GM12878 (cell line): Measurements from ENCODE around the gene GNPTAB. TPM values are rescaled to one million over a fixed set of nuclear protein-coding genes. Genes with fewer than 3 reads are reported as not detected.

ENCODE experiments used
- ATAC-seq: fragments of 200-7000 bp; cut with Tn5 transposase; 3 replicates; pipeline ENCODE4 v1.9.1; 2020; ENCODE audit warnings: mild to moderate bottlenecking, moderate library complexity
- BruUV-seq: library from RNA; stranded (reverse); fragments of 400-500 nt; replicated peaks from 2 replicates; lab custom pipeline; 2021; lab: Mats Ljungman, UMichigan
- CTCF ChIA-PET: fragments of 300-600 bp; sonication (Branson Sonifier 250); formaldehyde crosslinking; extraction: SDS; loops from one replicate; lab custom pipeline; 2021; ENCODE audit warnings: inconsistent platforms; lab: Yijun Ruan, JAX
- POLR2A ChIA-PET: fragments of 350-600 bp; formaldehyde crosslinking; extraction: SDS; loops from one replicate; lab custom pipeline; 2021; ENCODE audit warnings: inconsistent platforms; lab: Charles Lee
- RAD21 ChIA-PET: fragments of 300-600 bp; sonication (Branson Sonifier 250); formaldehyde crosslinking; loops from one replicate; lab custom pipeline; 2023; ENCODE audit warnings: antibody characterized with exemption; ENCODE audit not compliant: unreplicated experiment; lab: Charles Lee
- SMC1A ChIA-PET: fragments of 300-600 bp; sonication (Branson Sonifier 250); formaldehyde crosslinking; loops from one replicate; lab custom pipeline; 2023; ENCODE audit not compliant: unreplicated experiment, uncharacterized antibody; lab: Charles Lee
- DNase-seq: peaks from one replicate; pipeline ENCODE4 v3.0.0-alpha.2; 2011; ENCODE audit warnings: low read depth, low spot score
- FAIRE-seq: peaks from 3 replicates; lab custom pipeline; 2011; peaks lifted over from hg19 to GRCh38; lab: Jason Lieb, UNC
- H2AFZ ChIP-seq: 2 replicates; pipeline ENCODE4 v1.6.0; 2011; ENCODE audit warnings: low read depth, low read length, control low read depth; ENCODE audit not compliant: control insufficient read depth
- H3K27ac ChIP-seq: 2 replicates; pipeline ENCODE4 v1.5.1; 2011; ENCODE audit warnings: control low read depth; ENCODE audit not compliant: control insufficient read depth, insufficient read depth
- H3K27me3 ChIP-seq, 2 experiments: replicated peaks in 1 of 2; 2 replicates each; pipeline versions ENCODE4 v1.6.0 to v1.6.1; 2011; ENCODE audit warnings: low read length in 1 of 2; ENCODE audit not compliant: control insufficient read depth in 2 of 2, insufficient read depth in 2 of 2
- H3K36me3 ChIP-seq, 2 experiments: 2 replicates each; pipeline ENCODE4 v1.5.1; 2011; ENCODE audit warnings: low read length in 1 of 2; ENCODE audit not compliant: control insufficient read depth in 2 of 2, insufficient read depth in 2 of 2
- H3K4me1 ChIP-seq: 2 replicates; pipeline ENCODE4 v1.6.1; 2011; ENCODE audit warnings: mild to moderate bottlenecking, low read length, moderate library complexity, mixed read lengths; ENCODE audit not compliant: control insufficient read depth, insufficient read depth
- H3K4me2 ChIP-seq: 2 replicates; pipeline ENCODE4 v1.6.0; 2011; ENCODE audit warnings: control low read depth; ENCODE audit not compliant: control insufficient read depth, insufficient read depth
- H3K4me3 ChIP-seq: fragments of 200-600 bp; sonication (generic); 2 replicates; pipeline ENCODE4 v1.5.1; 2016
- H3K79me2 ChIP-seq: 2 replicates; pipeline ENCODE4 v1.6.0; 2011; ENCODE audit warnings: low read length; ENCODE audit not compliant: control insufficient read depth, insufficient read depth
- H3K9ac ChIP-seq: 2 replicates; pipeline ENCODE4 v1.8.0; 2011; ENCODE audit warnings: low read length, control low read depth, mixed read lengths; ENCODE audit not compliant: control insufficient read depth, insufficient read depth
- H3K9me3 ChIP-seq: replicated peaks from 3 replicates; pipeline ENCODE4 v1.5.1; 2011; ENCODE audit warnings: mild to moderate bottlenecking, low read length; ENCODE audit not compliant: control insufficient read depth, insufficient read depth
- H4K20me1 ChIP-seq: 2 replicates; pipeline ENCODE4 v1.6.0; 2011; ENCODE audit not compliant: control insufficient read depth, insufficient read depth
- CEBPB ChIP-seq, 2 experiments: fragments of 150-350 bp in 1 of 2; IDR thresholded peaks; 2 replicates each; pipeline ENCODE4 v1.6.1; 2012 to 2014; ENCODE audit warnings: low read depth in 2 of 2, low read length in 2 of 2, borderline replicate concordance in 1 of 2, inconsistent platforms in 1 of 2
- DPF2 ChIP-seq: fragments of 450-650 bp; IDR thresholded peaks from 2 replicates; pipeline ENCODE4 v1.6.1; 2017; ENCODE audit warnings: mild to moderate bottlenecking
- EZH2 ChIP-seq: IDR thresholded peaks from 2 replicates; pipeline ENCODE4 v1.6.1; 2012; ENCODE audit warnings: low read depth, mild to moderate bottlenecking, control low read depth, inconsistent platforms, low read length, borderline replicate concordance; ENCODE audit not compliant: control insufficient read depth
- HCFC1 ChIP-seq: fragments of 150-350 bp; IDR thresholded peaks from 2 replicates; pipeline ENCODE4 v1.6.1; 2014; ENCODE audit warnings: low read length
- JUND ChIP-seq: IDR thresholded peaks from 2 replicates; pipeline ENCODE4 v1.6.1; 2012; ENCODE audit warnings: low read depth, mild to moderate bottlenecking, low read length, improper control_type of control experiment, moderate library complexity
- KAT2A ChIP-seq: conservative IDR thresholded peaks from 2 replicates; pipeline ENCODE4 v1.6.1; 2011; ENCODE audit warnings: low read depth, low read length; ENCODE audit not compliant: control insufficient read depth
- NR2F1 ChIP-seq: fragments of 450-650 bp; conservative IDR thresholded peaks from 2 replicates; pipeline ENCODE4 v1.6.1; 2017; ENCODE audit warnings: mild to moderate bottlenecking
- NRF1 ChIP-seq: conservative IDR thresholded peaks from 2 replicates; pipeline ENCODE4 v1.6.1; 2011; ENCODE audit warnings: mild to moderate bottlenecking, low read depth, low read length, improper control_type of control experiment
- PML ChIP-seq: IDR thresholded peaks from 2 replicates; pipeline ENCODE4 v1.6.1; 2012; ENCODE audit warnings: low read length, inconsistent platforms
- POU2F2 ChIP-seq: IDR thresholded peaks from 3 replicates; pipeline ENCODE4 v1.6.1; 2011; ENCODE audit warnings: low read depth, mild to moderate bottlenecking, low read length, borderline replicate concordance
- RBBP5 ChIP-seq: fragments of 200-600 bp; sonication (generic); conservative IDR thresholded peaks from 2 replicates; pipeline ENCODE4 v1.6.1; 2016
- RFX5 ChIP-seq: IDR thresholded peaks from 2 replicates; pipeline ENCODE4 v1.6.1; 2011; ENCODE audit warnings: low read depth, low read length, improper control_type of control experiment
- SMAD5 ChIP-seq: IDR thresholded peaks from 2 replicates; pipeline ENCODE4 v1.6.1; 2016; ENCODE audit warnings: antibody characterized with exemption, low read depth
- ZBED1 ChIP-seq: IDR thresholded peaks from 2 replicates; pipeline ENCODE4 v1.6.1; 2016; ENCODE audit warnings: borderline replicate concordance
- ZNF384 ChIP-seq: IDR thresholded peaks from 2 replicates; pipeline ENCODE4 v1.6.1; 2012; ENCODE audit warnings: low read depth, mild to moderate bottlenecking, low read length, improper control_type of control experiment, borderline replicate concordance
- ZNF592 ChIP-seq: fragments of 450-650 bp; IDR thresholded peaks from 2 replicates; pipeline ENCODE4 v1.6.1; 2017; ENCODE audit warnings: mild to moderate bottlenecking, moderate library complexity
- ZZZ3 ChIP-seq: IDR thresholded peaks from 2 replicates; pipeline ENCODE4 v1.6.1; 2011; ENCODE audit warnings: low read depth; ENCODE audit not compliant: control insufficient read depth, insufficient read length
- WGBS: methylation state at CpG from one replicate; pipeline ENCODE4 v1.1.6; 2016; ENCODE audit warnings: low lambda C conversion rate; ENCODE audit not compliant: insufficient replicate concordance, insufficient coverage; ENCODE audit errors: missing lambda C conversion rate; 5-methylcytosine and 5-hydroxymethylcytosine counted together
- in situ Hi-C: fragments of 300-500 bp; cut with MboI; formaldehyde crosslinking; loops from 9 replicates; pipeline ENCODE4 v1.14.3; 2018; ENCODE audit warnings: mixed read lengths
- intact Hi-C: fragments of 100-400 bp; cut with micrococcal nuclease; formaldehyde crosslinking; loops from one replicate; pipeline ENCODE4 v1.14.2; 2022; ENCODE audit not compliant: unreplicated experiment
- polyA plus RNA-seq, 11 experiments: library from polyadenylated mRNA; depleted of rRNA in 4 of 11; unstranded in 6 of 11; stranded (reverse) in 5 of 11; fragments of >200 nt; fragmentation: Nextera tagmentation in 4 of 11; fragmentation: Illumina TruSeq in 1 of 11; extraction: Ambion mirVana in 4 of 11; extraction: Trizol in 1 of 11; gene quantifications; 1 replicate in 1 of 11; 2 replicates in 10 of 11; pipeline versions ENCODE4 v1.2.1 to v1.2.3, GENCODE V29; 2011 to 2016; ENCODE audit warnings: inconsistent platforms in 2 of 11, missing spikeins in 2 of 11, low read depth in 1 of 11
- total RNA-seq, 4 experiments: library from RNA; depleted of rRNA in 3 of 4; stranded (reverse); fragments of >200 nt in 3 of 4; fragmentation: Illumina TruSeq in 1 of 4; extraction: Trizol in 1 of 4; gene quantifications; 2 replicates each; pipeline versions ENCODE4 v1.2.1 to v1.2.3, GENCODE V29; 2013 to 2021
- TF ChIP-seq, protein P1 (sequence below): fragments of 450-650 bp; IDR thresholded peaks from 2 replicates; pipeline ENCODE4 v1.6.1; 2017; ENCODE audit warnings: antibody characterized with exemption, mild to moderate bottlenecking, moderate library complexity

GNPTAB gene
- total and polyA plus RNA-seq, 10 of the 15 experiments (the other 5 are each of a cell fraction or from before 2014, with no cell fraction given), result 9.8 to 38.9 (median 35.3) TPM

DNA sequence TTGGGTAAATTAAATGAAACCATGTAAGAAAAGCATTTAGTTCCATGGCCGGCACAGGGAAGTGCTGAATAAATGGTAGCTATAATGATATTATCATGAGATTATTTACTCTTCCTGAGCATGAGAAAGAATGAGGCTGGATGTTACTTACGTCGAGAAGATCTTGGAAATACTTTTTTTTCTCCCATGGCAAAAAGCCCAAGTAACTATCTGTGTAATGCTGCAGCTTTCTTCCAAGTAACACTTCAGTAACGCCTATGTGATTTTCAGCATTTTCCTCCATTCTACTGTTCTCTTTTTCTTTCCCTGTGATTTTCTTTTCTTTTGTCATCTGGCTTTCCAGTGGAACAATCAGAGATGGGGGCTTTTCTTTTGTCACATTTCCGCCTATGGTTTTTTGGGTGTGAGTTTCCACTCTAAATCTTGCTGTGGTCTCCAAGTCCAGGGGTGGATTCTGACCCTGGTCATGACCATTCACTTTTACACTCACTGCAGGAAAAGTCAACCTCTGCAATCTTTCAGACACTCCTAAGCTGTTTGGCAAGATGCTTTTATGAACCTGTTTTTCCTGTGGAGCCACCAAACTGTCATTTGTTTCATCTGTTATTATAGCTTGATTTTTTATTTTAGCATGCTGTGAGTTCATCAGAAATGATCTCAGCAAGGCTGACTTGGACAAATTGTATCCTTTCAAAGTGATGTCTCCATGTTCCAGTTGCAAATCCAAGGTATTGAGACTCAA lies 66.5 kb downstream of the GNPTAB start:
- Histone ChIP-seq H2AFZ (no peak overlapping the region), H3K36me3 (peaks cover 0 to 14% of the 10 kb centered on the region in 2 experiments; a peak in 1 of 4 replicates), H3K27ac (no peak overlapping the region), H3K4me3 (no peak overlapping the region), H4K20me1 (no peaks in the 10 kb centered on the region), H3K4me2 (no peak overlapping the region), H3K79me2 (no peaks in the 10 kb centered on the region), H3K4me1 (no peaks in the 10 kb centered on the region), H3K27me3 (no peaks in the 10 kb centered on the region), H3K9ac (no peak overlapping the region), H3K9me3 (no peaks in the 10 kb centered on the region)
- TF ChIP-seq EZH2, result no peak
- TF ChIP-seq, protein P1, sequence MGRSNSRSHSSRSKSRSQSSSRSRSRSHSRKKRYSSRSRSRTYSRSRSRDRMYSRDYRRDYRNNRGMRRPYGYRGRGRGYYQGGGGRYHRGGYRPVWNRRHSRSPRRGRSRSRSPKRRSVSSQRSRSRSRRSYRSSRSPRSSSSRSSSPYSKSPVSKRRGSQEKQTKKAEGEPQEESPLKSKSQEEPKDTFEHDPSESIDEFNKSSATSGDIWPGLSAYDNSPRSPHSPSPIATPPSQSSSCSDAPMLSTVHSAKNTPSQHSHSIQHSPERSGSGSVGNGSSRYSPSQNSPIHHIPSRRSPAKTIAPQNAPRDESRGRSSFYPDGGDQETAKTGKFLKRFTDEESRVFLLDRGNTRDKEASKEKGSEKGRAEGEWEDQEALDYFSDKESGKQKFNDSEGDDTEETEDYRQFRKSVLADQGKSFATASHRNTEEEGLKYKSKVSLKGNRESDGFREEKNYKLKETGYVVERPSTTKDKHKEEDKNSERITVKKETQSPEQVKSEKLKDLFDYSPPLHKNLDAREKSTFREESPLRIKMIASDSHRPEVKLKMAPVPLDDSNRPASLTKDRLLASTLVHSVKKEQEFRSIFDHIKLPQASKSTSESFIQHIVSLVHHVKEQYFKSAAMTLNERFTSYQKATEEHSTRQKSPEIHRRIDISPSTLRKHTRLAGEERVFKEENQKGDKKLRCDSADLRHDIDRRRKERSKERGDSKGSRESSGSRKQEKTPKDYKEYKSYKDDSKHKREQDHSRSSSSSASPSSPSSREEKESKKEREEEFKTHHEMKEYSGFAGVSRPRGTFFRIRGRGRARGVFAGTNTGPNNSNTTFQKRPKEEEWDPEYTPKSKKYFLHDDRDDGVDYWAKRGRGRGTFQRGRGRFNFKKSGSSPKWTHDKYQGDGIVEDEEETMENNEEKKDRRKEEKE, result no peak
- no peak for TF ChIP-seq DPF2
- TF ChIP-seq SMAD5, result no peak
- TF ChIP-seq ZNF384, result no peak
- no peak for TF ChIP-seq ZNF592
- no peak for TF ChIP-seq POU2F2
- TF ChIP-seq NR2F1, result no peak
- TF ChIP-seq HCFC1, result no peak
- no peak for TF ChIP-seq JUND
- TF ChIP-seq RFX5, result no peak
- TF ChIP-seq PML, result no peak
- TF ChIP-seq RBBP5, result no peak
- TF ChIP-seq CEBPB (IDR thresholded peaks at IDR 0.05; ENCODE audit: borderline replicate concordance in 1 of 2, low read depth in 2 of 2, low read length in 2 of 2), result no peak
- no peak for TF ChIP-seq ZZZ3
- no peak for TF ChIP-seq ZBED1
- no peak for TF ChIP-seq KAT2A
- no peak for TF ChIP-seq NRF1
- POLR2A ChIA-PET, result no interaction called here
- DNase-seq (no peak), ATAC-seq (no peak), FAIRE-seq (no peak)
- intact Hi-C loops, result no loop called here
- SMC1A ChIA-PET, result interaction anchor here (0.8 kb wide), 1 partner anchor 349 kb away, joined by 3 read pairs; no protein-coding TSS in a partner anchor
- 96% methylated on average over 5 of the region's 5 CpGs for whole genome bisulfite sequencing
- in situ Hi-C loops, result loop anchor here (5.0 kb wide), 1 partner anchor 352 kb away; no protein-coding TSS in a partner anchor
- CTCF ChIA-PET, result interaction anchor here (0.6 to 1.6 kb wide), 3 partner anchors 9 to 157 kb away, joined by 3 to 7 read pairs (median 4); no protein-coding TSS in a partner anchor
- RAD21 ChIA-PET, result no interaction called here
- no TSS peak for BruUV-seq
